Parathyroid adenoma (tissue), 2 donors: ENCODE results near the gene SF3B3.
"Not testable (repeated sequence)": the region's sequence is repeated elsewhere in the genome, so short reads cannot be mapped to it uniquely, and the experiment has no call there.

Experiments used
- H2AFZ ChIP-seq: fragments of 300-600 bp; sonication (generic); one replicate; pipeline ENCODE4 v1.7.0; 2017; ENCODE audit warnings: antibody characterized with exemption, mild to moderate bottlenecking
- H3K27ac ChIP-seq: fragments of 300-600 bp; sonication (generic); one replicate; pipeline ENCODE4 v1.7.0; 2017
- H3K27me3 ChIP-seq: fragments of 300-600 bp; sonication (generic); one replicate; pipeline ENCODE4 v1.7.0; 2017; ENCODE audit warnings: low read length; ENCODE audit not compliant: control insufficient read depth, insufficient read depth
- H3K36me3 ChIP-seq: fragments of 300-600 bp; sonication (generic); one replicate; pipeline ENCODE4 v1.7.0; 2017; ENCODE audit warnings: low read length; ENCODE audit not compliant: control insufficient read depth, insufficient read depth
- H3K4me1 ChIP-seq: fragments of 300-600 bp; sonication (generic); one replicate; pipeline ENCODE4 v1.7.0; 2017; ENCODE audit warnings: control low read depth
- H3K4me2 ChIP-seq: fragments of 300-600 bp; sonication (generic); one replicate; pipeline ENCODE4 v1.7.0; 2017; ENCODE audit warnings: low read length
- H3K4me3 ChIP-seq: fragments of 300-600 bp; sonication (generic); one replicate; pipeline ENCODE4 v1.7.0; 2017; ENCODE audit warnings: low read depth, low read length
- H3K79me2 ChIP-seq: fragments of 300-600 bp; sonication (generic); one replicate; pipeline ENCODE4 v1.7.0; 2017; ENCODE audit warnings: control low read depth
- H3K9ac ChIP-seq: fragments of 300-600 bp; sonication (generic); one replicate; pipeline ENCODE4 v1.7.0; 2017; ENCODE audit warnings: mild to moderate bottlenecking
- H3K9me3 ChIP-seq: fragments of 300-600 bp; sonication (generic); one replicate; pipeline ENCODE4 v1.7.0; 2017; ENCODE audit warnings: low read length; ENCODE audit not compliant: control insufficient read depth
- TF ChIP-seq, protein P1 (sequence below): fragments of 300-600 bp; sonication (generic); IDR thresholded peaks from one replicate; pipeline ENCODE4 v1.7.0; 2017; ENCODE audit warnings: antibody characterized with exemption, mild to moderate bottlenecking
- donor health status: primary hyperparathyroidism.

The SF3B3 gene

DNA sequence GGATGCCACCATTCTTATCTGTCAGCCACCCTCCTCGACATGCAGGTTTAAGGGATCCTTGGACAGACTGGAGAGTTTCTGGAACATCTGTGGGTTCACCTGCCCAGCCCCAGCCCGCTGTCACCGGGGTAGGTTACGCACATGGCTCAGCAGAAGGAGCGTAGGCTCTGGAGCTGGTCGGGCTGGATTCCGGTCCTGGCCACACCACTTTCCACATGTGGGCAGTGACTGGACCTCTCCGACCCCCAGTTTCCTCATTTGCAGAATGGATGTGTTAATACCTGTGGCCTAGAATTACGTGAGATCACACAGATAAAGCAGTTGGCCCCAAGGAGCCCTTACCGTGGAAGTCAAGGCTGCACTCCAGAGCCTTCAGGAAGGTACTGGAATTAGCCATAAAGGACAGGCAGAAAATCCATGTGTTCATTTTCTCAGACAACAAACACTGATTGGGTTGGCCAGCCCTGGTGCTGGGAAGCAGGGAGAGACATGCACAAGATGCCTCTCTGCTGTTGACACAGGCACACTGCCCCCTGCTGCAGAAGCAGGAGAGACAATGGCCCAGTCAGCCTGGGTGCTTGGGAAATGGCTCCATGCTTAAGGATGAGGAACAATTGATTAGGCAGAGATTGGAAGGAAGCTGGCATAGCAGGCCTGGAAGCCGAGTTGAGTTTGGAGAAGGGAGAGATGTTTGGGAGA, 58.8 kb downstream of the SF3B3 start:
- TF ChIP-seq, protein P1, sequence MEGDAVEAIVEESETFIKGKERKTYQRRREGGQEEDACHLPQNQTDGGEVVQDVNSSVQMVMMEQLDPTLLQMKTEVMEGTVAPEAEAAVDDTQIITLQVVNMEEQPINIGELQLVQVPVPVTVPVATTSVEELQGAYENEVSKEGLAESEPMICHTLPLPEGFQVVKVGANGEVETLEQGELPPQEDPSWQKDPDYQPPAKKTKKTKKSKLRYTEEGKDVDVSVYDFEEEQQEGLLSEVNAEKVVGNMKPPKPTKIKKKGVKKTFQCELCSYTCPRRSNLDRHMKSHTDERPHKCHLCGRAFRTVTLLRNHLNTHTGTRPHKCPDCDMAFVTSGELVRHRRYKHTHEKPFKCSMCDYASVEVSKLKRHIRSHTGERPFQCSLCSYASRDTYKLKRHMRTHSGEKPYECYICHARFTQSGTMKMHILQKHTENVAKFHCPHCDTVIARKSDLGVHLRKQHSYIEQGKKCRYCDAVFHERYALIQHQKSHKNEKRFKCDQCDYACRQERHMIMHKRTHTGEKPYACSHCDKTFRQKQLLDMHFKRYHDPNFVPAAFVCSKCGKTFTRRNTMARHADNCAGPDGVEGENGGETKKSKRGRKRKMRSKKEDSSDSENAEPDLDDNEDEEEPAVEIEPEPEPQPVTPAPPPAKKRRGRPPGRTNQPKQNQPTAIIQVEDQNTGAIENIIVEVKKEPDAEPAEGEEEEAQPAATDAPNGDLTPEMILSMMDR = no peak
- Histone ChIP-seq H3K4me3 (no peak overlapping the region), H3K27ac (no peak overlapping the region)

DNA sequence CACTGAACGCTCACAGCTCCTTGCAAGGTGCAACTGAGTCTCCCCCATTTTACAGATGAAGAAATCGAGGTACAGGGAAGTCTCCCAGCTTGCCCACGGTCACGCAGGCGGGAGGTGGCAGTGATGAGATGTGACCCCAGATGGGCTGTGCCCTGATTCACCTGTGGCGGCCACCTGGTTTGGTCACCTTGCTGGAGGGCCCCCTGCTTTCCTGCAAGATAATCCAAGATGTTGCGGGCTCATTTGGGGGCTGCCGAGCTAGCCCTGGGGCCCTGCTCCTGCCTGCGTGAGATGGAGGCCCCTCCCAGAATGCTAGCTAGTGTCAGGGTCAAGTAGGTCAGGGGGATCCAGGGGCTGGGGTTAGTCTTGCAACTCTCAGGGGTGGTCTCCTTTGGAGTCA, 63.1 kb downstream of the SF3B3 start:
- Histone ChIP-seq H3K27me3 (no peaks in the 10 kb centered on the region), H3K4me2 (no peak overlapping the region), H3K9ac (no peak overlapping the region), H3K79me2 (no peaks in the 10 kb centered on the region), H3K27ac (no peak overlapping the region), H3K36me3 (no peaks in the 10 kb centered on the region), H3K4me3 (no peak overlapping the region), H3K9me3 (no peaks in the 10 kb centered on the region), H2AFZ (no peak overlapping the region), H3K4me1 (peaks cover 11% of the 10 kb centered on the region)
- TF ChIP-seq, protein P1 = no peak

More for the DNA sequence above, 58.8 kb downstream of the SF3B3 start:
- H3K27me3 ChIP-seq = no peaks in the 10 kb centered on the region
- no peak overlapping the region for H3K4me2 ChIP-seq
- no peaks in the 10 kb centered on the region for H3K9me3 ChIP-seq
- H2AFZ ChIP-seq = peak overlapping the region; percentile 5
- H3K4me1 ChIP-seq = peaks cover 11% of the 10 kb centered on the region
- no peaks in the 10 kb centered on the region for H3K79me2 ChIP-seq
- no peak overlapping the region for H3K9ac ChIP-seq
- no peaks in the 10 kb centered on the region for H3K36me3 ChIP-seq

DNA sequence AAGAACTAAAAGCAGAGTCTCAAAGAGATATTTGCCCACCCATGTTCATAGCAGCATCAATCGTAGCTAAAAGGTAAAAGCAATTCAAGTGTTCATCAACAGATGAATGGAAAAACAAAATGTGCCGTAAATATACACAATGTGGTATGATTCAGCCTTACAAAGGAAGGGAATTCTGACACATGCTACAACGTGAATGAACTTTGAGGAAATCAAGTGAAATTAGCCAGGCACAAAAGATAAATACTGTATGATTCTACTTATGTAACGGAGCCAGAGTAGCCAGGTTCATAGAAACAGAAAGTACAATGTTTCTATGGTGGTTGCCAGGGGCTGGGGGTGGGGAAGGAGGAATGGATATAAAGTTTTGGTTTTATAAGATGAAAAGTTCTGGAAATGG, 64.9 kb downstream of the SF3B3 start:
- Histone ChIP-seq H3K4me2 (no peak overlapping the region), H3K27ac (no peak overlapping the region), H3K4me3 (no peak overlapping the region), H3K27me3 (no peaks in the 10 kb centered on the region), H3K79me2 (no peaks in the 10 kb centered on the region), H3K36me3 (no peaks in the 10 kb centered on the region), H3K4me1 (peaks cover 15% of the 10 kb centered on the region), H2AFZ (no peak overlapping the region), H3K9ac (no peak overlapping the region), H3K9me3 (no peaks in the 10 kb centered on the region)
- TF ChIP-seq, protein P1 = no peak

DNA sequence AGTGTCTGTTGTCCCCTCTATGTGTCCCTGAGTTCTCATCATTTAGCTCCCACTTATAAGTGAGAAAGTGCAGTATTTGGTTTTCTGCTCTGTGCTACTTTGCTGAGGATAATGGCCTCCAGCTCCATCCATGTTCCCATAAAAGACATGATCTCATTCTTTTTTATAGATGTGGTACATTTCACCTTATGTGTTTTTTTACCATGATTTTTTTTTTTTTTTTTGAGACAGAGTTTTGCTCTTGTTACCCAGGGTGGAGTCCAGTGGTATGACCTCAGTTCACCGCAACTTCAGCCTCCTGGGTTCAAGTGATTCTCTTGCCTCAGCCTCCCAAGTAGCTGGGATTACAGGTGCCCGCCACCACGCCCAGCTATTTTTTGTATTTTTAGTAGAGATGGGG, 65.8 kb downstream of the SF3B3 start:
- not testable (repeated sequence) for H3K4me3 ChIP-seq, H2AFZ ChIP-seq, H3K79me2 ChIP-seq, H3K27ac ChIP-seq, H3K36me3 ChIP-seq, H3K9ac ChIP-seq, H3K9me3 ChIP-seq, H3K4me2 ChIP-seq, H3K27me3 ChIP-seq
- peaks cover 20% of the 10 kb centered on the region for H3K4me1 ChIP-seq

DNA sequence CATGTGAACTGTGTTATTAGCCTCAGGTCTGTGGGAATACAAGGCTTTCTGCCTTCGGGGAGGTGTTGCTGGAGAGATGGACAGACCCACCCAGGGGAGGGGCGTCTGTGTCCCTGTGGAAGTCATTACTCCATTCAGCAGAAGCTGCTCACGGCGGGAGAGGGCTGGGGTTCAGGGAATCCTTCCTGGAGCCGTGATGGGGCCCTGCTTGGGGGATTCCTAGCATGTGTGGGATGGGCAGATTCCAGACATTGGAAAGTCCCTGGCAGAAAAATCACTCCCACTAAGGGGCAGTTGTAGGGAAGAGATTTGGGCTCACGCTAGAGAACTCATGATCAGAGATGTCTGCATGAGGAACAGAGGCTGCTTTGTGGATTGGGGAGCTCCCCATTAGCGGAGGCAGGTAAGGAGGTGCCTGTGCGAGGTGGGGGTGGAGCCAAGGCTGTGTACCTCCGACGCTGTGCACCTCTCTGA, 66.4 kb downstream of the SF3B3 start:
- Histone ChIP-seq H3K79me2 (no peaks in the 10 kb centered on the region), H3K27ac (no peak overlapping the region), H3K27me3 (no peaks in the 10 kb centered on the region), H2AFZ (peak overlapping the region; percentile 18), H3K4me3 (no peak overlapping the region), H3K9me3 (no peaks in the 10 kb centered on the region), H3K4me2 (no peak overlapping the region), H3K4me1 (peaks cover 24% of the 10 kb centered on the region), H3K9ac (no peak overlapping the region), H3K36me3 (no peaks in the 10 kb centered on the region)
- TF ChIP-seq, protein P1 = no peak
